ENCODE measurements around the gene MTUS2. TPM values are rescaled to one million over a fixed set of nuclear protein-coding genes. Genes with fewer than 3 reads are reported as not detected.

MTUS2 gene
- total RNA-seq, 1 experiment from 2014 or later = 0.11 TPM

DNA sequence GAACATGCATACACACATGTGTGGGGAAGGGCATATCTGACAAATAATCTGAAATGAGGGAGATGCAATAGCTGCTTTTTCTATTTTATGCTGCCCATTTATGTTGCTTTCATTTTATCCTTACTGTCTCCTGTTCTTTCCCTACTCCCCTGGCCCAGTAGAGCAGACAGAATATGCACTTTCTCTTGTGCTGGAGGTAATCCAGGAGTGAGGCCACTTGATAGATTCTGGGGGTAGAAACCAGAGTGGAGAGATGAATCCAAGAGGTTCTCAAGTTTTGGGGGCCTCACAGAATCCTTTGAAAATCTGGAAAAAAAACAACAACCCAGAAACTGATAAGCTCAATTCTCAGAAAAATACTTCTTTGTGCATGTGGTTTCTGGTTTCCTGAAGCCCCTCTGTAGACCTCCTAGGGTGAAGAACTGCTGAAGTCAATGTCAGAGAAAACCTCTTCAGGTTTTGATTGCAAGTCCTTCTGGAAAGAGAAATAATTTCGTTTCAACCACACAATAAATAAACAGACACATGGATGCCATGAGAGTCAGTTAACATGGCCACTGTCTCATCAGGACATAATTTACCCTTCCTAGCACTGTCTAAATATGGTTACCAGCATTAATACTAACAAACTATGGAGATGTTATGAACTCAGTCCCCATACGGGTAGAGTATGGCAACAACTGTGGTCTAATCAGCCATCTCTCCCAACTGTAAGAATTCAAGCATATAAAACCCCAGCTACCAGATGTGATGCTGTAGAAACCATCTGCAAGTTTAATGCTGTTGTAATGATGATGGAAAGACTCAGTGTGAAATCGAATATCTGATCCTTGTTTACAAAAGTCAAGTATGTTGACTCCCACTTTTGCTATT lies 419.8 kb downstream of the MTUS2 start:
- intact Hi-C loops (cut with micrococcal nuclease; ENCODE audit: unreplicated experiment) = no loop called here
- BruUV-seq (replicated peaks) = no TSS peak
- peaks cover 9% of the 10 kb centered on the region for H3K27me3 ChIP-seq (replicated peaks; ENCODE audit: insufficient read depth, low read depth, low read length, poor library complexity)
- H3K9me3 ChIP-seq (ENCODE audit: low read depth, low read length, poor library complexity, severe bottlenecking) = no peaks in the 10 kb centered on the region
- H3K4me3 ChIP-seq (ENCODE audit: low read depth, low read length, poor library complexity, severe bottlenecking) = no peak overlapping the region
- no peak overlapping the region for H3K27ac ChIP-seq (ENCODE audit: low read depth, low read length, poor library complexity, severe bottlenecking)
- DNase-seq (ENCODE audit: low spot score) = no peak
- CTCF ChIA-PET = no interaction called here
- no peak for TF ChIP-seq EZH2 (IDR thresholded peaks at IDR 0.05; ENCODE audit: borderline replicate concordance, low read depth, low read length, poor library complexity, severe bottlenecking)
- TF ChIP-seq, protein P1, sequence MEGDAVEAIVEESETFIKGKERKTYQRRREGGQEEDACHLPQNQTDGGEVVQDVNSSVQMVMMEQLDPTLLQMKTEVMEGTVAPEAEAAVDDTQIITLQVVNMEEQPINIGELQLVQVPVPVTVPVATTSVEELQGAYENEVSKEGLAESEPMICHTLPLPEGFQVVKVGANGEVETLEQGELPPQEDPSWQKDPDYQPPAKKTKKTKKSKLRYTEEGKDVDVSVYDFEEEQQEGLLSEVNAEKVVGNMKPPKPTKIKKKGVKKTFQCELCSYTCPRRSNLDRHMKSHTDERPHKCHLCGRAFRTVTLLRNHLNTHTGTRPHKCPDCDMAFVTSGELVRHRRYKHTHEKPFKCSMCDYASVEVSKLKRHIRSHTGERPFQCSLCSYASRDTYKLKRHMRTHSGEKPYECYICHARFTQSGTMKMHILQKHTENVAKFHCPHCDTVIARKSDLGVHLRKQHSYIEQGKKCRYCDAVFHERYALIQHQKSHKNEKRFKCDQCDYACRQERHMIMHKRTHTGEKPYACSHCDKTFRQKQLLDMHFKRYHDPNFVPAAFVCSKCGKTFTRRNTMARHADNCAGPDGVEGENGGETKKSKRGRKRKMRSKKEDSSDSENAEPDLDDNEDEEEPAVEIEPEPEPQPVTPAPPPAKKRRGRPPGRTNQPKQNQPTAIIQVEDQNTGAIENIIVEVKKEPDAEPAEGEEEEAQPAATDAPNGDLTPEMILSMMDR (conservative IDR thresholded peaks at IDR 0.05; ENCODE audit: low read depth, low read length) = no peak
- H3K36me3 ChIP-seq (ENCODE audit: insufficient read depth, low read length, poor library complexity, severe bottlenecking) = no peaks in the 10 kb centered on the region
- POLR2A ChIA-PET (ENCODE audit: low non-redundant PET) = no interaction called here
- no peaks in the 10 kb centered on the region for H3K4me1 ChIP-seq (ENCODE audit: insufficient read depth, low read length, poor library complexity, severe bottlenecking)

DNA sequence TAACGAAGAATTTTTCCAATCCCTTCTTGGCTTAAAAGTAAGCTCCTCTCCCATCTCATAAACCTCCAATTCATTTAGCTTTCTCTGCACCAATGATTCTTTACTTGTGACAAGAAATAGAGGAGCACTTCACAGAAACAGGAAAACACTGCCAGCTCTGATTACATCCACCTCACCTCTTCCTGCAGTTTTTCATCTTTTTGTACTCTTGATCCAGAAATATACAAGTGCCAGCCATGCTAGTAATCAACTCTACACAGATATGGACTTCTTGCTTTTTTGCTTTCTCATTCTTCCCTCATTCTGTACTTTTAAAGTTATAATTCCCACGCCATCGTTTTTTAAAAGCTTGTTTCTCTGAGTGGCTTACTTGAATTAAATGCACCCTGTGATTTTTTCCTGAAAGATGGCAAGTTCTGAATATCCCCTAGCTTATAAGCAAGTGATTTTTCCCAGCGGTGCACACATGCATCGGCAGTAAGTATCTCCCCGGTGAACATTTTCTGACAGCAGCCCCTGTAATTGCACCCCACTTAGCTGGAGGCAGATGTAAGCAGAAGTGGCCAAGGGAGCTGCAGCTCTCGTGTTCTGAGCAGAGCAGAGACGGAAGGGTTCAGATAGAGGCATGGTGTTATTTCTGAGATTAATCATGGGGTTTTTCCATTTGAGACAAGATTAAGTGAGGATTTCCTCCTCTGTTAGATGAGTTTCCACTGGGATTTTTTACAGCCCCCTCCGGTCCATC lies 434.7 kb downstream of the MTUS2 start:
- intact Hi-C loops (cut with micrococcal nuclease; ENCODE audit: unreplicated experiment) = no loop called here
- Histone ChIP-seq H3K27me3 (replicated peaks; ENCODE audit: insufficient read depth, low read depth, low read length, poor library complexity) (peaks cover 25% of the 10 kb centered on the region), H3K36me3 (ENCODE audit: insufficient read depth, low read length, poor library complexity, severe bottlenecking) (no peaks in the 10 kb centered on the region), H3K9me3 (ENCODE audit: low read depth, low read length, poor library complexity, severe bottlenecking) (no peaks in the 10 kb centered on the region), H3K4me3 (ENCODE audit: low read depth, low read length, poor library complexity, severe bottlenecking) (no peak overlapping the region), H3K4me1 (ENCODE audit: insufficient read depth, low read length, poor library complexity, severe bottlenecking) (no peaks in the 10 kb centered on the region), H3K27ac (ENCODE audit: low read depth, low read length, poor library complexity, severe bottlenecking) (no peak overlapping the region)
- ChIA-PET POLR2A (ENCODE audit: low non-redundant PET) (no interaction called here), CTCF (no interaction called here)
- DNase-seq (ENCODE audit: low spot score) = no peak
- TF ChIP-seq, protein P1 (conservative IDR thresholded peaks at IDR 0.05; ENCODE audit: low read depth, low read length) = no peak
- TF ChIP-seq EZH2 (IDR thresholded peaks at IDR 0.05; ENCODE audit: borderline replicate concordance, low read depth, low read length, poor library complexity, severe bottlenecking) = no peak
- no TSS peak for BruUV-seq (replicated peaks)

DNA sequence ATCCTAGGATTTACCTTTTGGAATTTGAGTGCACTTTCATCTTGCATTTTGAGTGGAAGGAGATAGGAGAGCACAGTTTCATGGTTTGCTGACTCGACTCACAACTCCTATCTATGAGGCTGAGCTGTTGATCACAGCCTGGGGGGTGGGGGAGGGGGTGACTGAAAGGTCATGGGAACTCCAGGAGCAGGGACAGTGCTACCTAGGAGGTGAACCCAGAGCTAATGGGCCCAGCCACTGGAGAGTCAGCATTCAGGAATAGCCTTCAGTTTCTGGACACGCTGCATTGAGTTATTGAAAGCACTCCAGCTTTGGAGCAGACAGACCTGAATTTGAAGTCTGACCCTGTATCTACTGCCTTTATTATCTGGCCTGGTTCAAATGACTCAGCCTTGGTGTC lies 435.4 kb downstream of the MTUS2 start:
- ChIA-PET CTCF (no interaction called here), POLR2A (ENCODE audit: low non-redundant PET) (no interaction called here)
- Histone ChIP-seq H3K9me3 (ENCODE audit: low read depth, low read length, poor library complexity, severe bottlenecking) (no peaks in the 10 kb centered on the region), H3K4me3 (ENCODE audit: low read depth, low read length, poor library complexity, severe bottlenecking) (no peak overlapping the region), H3K27ac (ENCODE audit: low read depth, low read length, poor library complexity, severe bottlenecking) (no peak overlapping the region), H3K27me3 (replicated peaks; ENCODE audit: insufficient read depth, low read depth, low read length, poor library complexity) (peaks cover 32% of the 10 kb centered on the region), H3K4me1 (ENCODE audit: insufficient read depth, low read length, poor library complexity, severe bottlenecking) (no peaks in the 10 kb centered on the region), H3K36me3 (ENCODE audit: insufficient read depth, low read length, poor library complexity, severe bottlenecking) (no peaks in the 10 kb centered on the region)
- TF ChIP-seq, protein P1 (conservative IDR thresholded peaks at IDR 0.05; ENCODE audit: low read depth, low read length) = no peak
- no peak for TF ChIP-seq EZH2 (IDR thresholded peaks at IDR 0.05; ENCODE audit: borderline replicate concordance, low read depth, low read length, poor library complexity, severe bottlenecking)
- BruUV-seq (replicated peaks) = no TSS peak
- intact Hi-C loops (cut with micrococcal nuclease; ENCODE audit: unreplicated experiment) = no loop called here
- no peak for DNase-seq (ENCODE audit: low spot score)
